IPS-NIHi11 (cell line): ENCODE data around the gene PLD6.

Source experiments
- DNase-seq: peaks from one replicate; pipeline ENCODE4 v3.0.0; 2012; ENCODE audit warnings: mixed read lengths, low spot score

Gene PLD6

GRCh38 chr17:17156107-17156506 lies 50.0 kb downstream of the PLD6 start:
- DNase-seq: no peak

- DNase-seq: no peak
Observed at GRCh38 chr17:17155568-17155967, 50.6 kb downstream of the PLD6 start.

DNA sequence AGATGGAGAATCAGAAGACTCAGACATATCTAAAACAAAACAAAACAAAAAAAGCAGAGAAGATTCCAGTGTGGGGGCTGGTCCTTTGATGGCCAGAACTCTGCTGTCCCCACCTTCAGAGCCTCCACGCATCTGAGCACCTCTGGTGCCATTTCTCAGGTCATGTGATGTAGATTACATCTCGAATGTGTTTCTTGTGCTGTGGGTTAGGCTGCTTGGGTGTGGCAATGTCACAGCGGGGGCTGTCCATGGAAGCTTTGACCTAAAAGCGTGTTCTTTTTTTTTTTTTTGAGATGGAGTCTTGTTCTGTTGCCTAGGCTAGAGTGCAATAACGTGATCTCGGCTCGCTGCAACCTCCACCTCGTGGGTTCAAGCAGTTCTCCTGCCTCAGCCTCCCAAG lies 51.2 kb downstream of the PLD6 start:
- no peak for DNase-seq

DNA sequence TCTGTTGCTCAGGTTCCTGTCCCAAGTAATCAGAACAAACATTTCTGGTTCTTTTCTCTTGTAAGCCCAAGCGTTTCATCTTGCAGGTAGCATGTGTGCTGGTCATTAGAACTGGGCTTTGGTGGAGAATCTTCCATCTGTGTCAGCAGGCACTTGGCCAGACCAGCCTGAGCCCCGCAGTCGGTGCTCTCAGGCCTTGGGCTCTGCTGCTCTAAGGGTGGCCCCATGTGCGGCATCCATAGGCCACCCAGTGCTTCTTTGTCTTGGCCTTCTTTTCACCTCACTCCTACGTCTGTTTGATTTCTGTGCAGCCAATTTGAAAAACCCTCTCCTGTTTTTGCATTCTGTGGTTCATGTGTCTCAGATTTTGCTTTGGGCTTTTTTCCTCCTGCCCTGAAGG lies 51.6 kb downstream of the PLD6 start:
- no peak for DNase-seq

GRCh38 chr17:17153709-17154108 lies 52.4 kb downstream of the PLD6 start:
- DNase-seq: no peak

GRCh38 chr17:17153071-17153470 lies 53.1 kb downstream of the PLD6 start:
- DNase-seq: no peak

GRCh38 chr17:17152385-17152784 lies 53.7 kb downstream of the PLD6 start:
- DNase-seq: no peak

DNA sequence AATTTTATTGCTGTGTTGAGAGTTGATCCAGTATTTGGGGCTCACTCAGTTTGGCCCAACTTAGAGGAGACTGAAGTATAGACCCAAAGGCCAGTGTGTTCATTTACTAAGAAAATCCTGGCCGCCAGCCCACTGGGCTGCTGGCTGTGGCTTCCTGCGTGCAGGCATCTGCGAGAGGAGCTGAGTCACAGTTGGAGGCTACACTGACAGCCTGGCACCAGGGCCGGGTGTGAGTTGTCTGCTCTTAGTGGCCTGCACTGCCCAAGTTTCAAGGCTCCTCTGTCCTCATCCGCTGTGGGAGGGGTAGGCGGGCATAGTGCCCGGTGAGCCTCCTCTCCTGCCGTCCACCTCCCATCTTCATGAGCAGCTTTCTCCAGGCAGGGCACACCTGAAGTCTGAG lies 54.2 kb downstream of the PLD6 start:
- DNase-seq: no peak

GRCh38 chr17:17151541-17151940 lies 54.6 kb downstream of the PLD6 start:
- DNase-seq: no peak

GRCh38 chr17:17151055-17151454 lies 55.1 kb downstream of the PLD6 start:
- no peak for DNase-seq
